Measurements from ENCODE around the gene SEPTIN8.
"Not testable (repeated sequence)": the region's sequence is repeated elsewhere in the genome, so short reads cannot be mapped to it uniquely, and the experiment has no call there.

The SEPTIN8 gene

DNA sequence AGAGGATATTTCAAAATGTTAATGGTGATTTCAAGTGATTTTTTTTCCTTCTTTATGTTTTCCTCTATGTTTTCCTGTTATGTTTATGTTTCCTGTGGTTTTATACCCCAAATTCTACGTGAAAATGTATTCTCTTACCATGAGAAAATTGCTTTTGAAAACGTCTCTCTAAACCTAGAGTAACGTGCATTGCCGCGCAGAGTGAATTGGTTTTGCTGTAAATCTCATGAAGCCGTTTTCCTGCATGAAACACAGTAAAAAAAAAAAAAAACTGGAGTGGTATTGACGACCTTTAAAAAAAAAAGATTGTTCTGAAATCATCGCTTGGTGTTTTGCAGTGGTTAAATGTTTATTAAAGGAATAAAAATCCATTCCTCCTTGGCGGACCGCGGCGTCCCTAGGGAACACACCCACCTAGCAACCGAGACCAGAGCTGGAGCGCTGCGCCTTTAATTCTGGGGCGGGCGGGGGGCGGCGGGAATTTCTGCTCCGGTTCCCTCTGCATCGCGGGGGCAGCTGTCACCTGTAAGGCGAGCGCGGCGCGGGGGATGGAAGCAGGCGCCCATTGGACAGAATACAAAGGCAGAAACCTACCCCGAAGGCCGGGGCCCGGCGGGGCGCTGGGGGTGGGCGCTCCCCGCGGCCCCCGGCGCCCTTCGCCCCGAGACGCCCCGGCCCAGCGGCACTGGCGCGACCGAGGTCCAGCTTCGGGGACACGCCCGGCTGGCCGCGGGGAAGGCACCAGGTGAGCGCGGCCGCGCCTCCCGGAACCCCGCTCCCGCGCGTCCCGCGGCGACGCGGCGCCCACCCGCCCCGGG is 36.0 kb upstream of the SEPTIN8 start, which contains the start of gene SOWAHA:
Gene SOWAHA (plus strand): TSS at position 522 of the 818 bp plus-strand sequence. CDS start 320 bp downstream, outside the sequence.
- DNase-seq (ENCODE audit: low read depth), result no peak

GRCh38 chr5:132812123-132812765 is 35.2 kb upstream of the SEPTIN8 start:
- DNase-seq (ENCODE audit: low read depth), result no peak

- DNase-seq (ENCODE audit: low read depth), result no peak
Measured at GRCh38 chr5:132810605-132811004, 33.6 kb upstream of the SEPTIN8 start.

- no peak for DNase-seq (ENCODE audit: low read depth)
Measured at GRCh38 chr5:132808866-132809265, 31.8 kb upstream of the SEPTIN8 start.

DNA sequence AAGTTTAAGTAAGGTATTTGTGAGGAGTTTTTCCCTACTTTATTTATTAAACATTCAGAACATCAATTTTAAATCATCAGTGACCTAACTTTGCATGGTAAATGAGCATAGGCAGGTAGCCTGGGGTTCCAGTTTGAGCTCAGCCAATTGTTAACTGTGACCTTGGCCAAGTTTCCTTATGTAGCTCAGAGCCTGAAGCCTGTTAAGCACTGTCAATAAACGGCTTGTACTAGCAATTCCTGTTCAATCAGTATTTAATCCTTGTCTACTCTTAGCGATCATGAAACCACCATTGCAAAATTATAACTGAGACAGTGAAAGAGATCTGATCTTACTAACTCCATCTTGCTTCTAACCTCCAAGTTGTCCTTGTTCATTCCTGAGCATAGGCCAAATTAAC is 31.4 kb upstream of the SEPTIN8 start:
- DNase-seq (ENCODE audit: low read depth), result no peak

DNA sequence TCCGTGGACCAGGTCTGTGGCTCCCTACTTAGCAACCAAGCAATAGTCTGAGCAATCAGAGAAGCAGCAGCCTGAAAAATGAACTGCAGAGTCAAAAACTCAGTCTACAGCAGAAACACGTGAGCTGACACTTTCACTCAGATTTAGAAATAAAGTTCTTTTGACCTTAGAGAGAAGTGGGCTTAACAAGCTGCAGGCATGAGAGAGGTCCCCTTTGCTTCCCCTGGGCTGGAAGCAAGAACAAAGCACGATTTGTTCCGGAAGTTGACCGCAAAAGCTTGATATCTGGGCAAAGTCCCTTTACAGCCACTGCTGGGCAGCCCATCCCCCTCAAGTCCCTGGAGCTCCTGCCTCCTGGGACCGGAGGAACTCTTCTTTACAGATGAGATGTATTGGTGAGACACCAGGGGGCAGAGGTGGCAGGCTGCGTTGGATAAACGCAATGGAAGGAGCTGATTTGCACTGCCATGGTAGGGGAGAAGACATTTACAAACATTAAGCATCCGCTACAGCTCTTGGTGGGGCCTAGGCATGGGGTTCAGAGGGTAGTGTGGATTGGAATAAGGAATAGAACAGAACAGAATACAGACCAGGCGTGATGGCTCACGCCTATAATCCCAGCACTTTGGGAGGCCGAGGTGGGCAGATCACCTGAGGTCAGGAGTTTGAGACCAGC is 30.3 kb upstream of the SEPTIN8 start:
- DNase-seq (ENCODE audit: low read depth), result no peak

DNA sequence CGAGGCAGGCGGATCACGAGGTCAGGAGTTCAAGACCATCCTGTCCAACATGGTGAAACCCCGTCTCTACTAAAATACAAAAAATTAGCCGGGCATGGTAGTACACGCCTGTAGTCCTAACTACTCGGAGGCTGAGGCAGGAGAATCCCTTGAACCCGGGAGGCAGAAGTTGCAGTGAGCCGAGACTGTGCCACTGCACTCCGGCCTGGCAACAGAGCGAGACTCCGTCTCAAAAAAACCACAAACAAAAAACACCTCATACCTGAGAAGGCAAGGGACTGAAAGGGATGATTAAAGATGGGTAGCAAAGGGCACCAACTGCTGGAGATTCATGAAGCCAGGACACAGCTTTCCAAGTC is 29.7 kb upstream of the SEPTIN8 start:
- DNase-seq (ENCODE audit: low read depth), result not testable (repeated sequence)

GRCh38 chr5:132805872-132806271 is 28.8 kb upstream of the SEPTIN8 start:
- not testable (repeated sequence) for DNase-seq (ENCODE audit: low read depth)

GRCh38 chr5:132804219-132804618 is 27.2 kb upstream of the SEPTIN8 start:
- DNase-seq (ENCODE audit: low read depth), result not testable (repeated sequence)

DNA sequence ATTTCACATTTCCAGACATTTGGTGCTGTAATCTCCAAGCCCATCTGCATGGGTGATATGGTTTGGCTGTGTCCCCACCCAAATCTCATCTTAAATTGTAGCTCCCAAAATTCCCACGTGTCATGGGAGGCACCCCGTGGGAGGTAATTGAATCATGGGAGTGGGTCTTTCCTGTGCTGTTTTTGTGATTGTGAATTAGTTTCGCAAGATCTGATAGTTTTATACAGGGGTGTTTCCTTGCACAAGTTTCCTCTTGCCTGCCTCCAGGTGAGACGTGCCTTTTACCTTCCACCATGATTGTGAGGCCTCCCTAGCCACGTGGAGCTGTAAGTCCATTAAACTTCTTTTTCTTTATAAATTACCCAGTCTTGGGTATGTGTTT is 25.6 kb upstream of the SEPTIN8 start:
- DNase-seq (ENCODE audit: low read depth), result not testable (repeated sequence)

- DNase-seq (ENCODE audit: low read depth), result no peak
Measured at GRCh38 chr5:132802044-132802684, 25.1 kb upstream of the SEPTIN8 start.

- no peak for DNase-seq (ENCODE audit: low read depth)
Measured at GRCh38 chr5:132800545-132800944, 23.5 kb upstream of the SEPTIN8 start.

- no peak for DNase-seq (ENCODE audit: low read depth)
Measured at GRCh38 chr5:132799392-132799791, 22.4 kb upstream of the SEPTIN8 start.

GRCh38 chr5:132797651-132798050 is 20.6 kb upstream of the SEPTIN8 start:
- no peak for DNase-seq (ENCODE audit: low read depth)

GRCh38 chr5:132791026-132791425 is 14.0 kb upstream of the SEPTIN8 start:
- DNase-seq (ENCODE audit: low read depth), result no peak

DNA sequence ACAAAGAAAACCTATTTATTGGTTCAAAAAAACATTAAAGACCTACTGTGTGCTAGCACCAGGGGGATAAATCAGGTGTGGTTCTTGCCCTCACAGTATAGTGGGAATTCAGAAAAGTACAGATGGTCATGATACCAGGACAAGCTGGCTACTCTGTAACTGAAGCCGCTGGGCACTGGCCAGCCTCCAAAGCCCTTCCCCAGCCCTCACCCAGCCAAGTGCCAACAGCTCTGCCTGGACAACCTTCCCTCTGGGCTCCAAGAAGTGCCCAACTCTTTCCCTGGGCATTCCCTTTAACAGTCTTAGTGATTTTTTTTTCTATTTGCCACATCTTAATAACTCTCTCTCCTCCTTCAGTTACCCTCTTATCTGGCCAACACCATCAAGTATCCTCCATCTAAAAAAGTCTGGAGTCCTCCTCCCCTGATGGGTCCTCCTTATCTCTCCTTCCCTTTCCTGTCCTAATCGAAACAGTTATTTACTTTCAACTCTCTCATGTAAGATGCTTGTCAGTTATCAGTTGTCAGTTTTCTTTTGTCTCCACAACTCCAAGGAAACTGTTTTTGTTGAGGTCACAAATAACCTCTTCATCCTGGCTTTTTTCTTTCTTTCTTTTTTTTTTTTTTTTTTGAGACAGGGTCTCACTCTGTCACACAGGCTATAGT is 13.3 kb upstream of the SEPTIN8 start:
- DNase-seq (ENCODE audit: low read depth), result no peak

- DNase-seq (ENCODE audit: low read depth), result no peak
Measured at GRCh38 chr5:132788990-132789886, 12.2 kb upstream of the SEPTIN8 start.

DNA sequence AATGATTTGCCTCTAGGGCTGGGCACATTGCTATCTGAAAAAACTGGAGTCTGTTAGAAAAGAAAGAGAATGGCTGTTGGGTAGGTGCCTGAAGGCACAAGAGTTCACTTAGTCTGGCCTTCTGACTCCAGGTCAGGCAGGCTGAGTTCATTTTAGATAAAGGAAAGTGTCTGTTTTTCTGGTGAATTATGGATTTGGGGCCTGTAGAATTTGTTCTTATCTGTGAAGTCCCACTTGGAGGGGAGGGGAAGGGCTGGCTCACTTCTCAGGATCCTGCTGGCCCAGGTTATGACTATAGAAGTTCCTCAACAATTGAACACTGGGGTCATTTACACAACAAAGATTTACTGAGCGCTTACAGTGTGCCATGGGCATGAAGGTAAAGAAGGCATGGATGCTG is 11.5 kb upstream of the SEPTIN8 start:
- no peak for DNase-seq (ENCODE audit: low read depth)

GRCh38 chr5:132787076-132787475 is 10.0 kb upstream of the SEPTIN8 start:
- DNase-seq (ENCODE audit: low read depth), result no peak

GRCh38 chr5:132785864-132786263 is 8.8 kb upstream of the SEPTIN8 start:
- no peak for DNase-seq (ENCODE audit: low read depth)

- DNase-seq (ENCODE audit: low read depth), result no peak
Measured at GRCh38 chr5:132785365-132785764, 8.3 kb upstream of the SEPTIN8 start.
